Hepatocyte (in vitro differentiated cells): ENCODE results near the gene GSS. TPM values are rescaled to one million over a fixed set of nuclear protein-coding genes. Genes with fewer than 3 reads are reported as not detected.

Experiments
- DNase-seq: peaks from one replicate; pipeline ENCODE4 v3.0.0-alpha.2; 2016; ENCODE audit warnings: low spot score
- H2AFZ ChIP-seq: fragments of 200-600 bp; sonication (generic); 2 replicates; pipeline ENCODE4 v1.6.0; 2016; ENCODE audit warnings: antibody characterized with exemption, mild to moderate bottlenecking
- H3K27ac ChIP-seq: fragments of 200-600 bp; sonication (generic); 2 replicates; pipeline ENCODE4 v1.5.1; 2016; ENCODE audit warnings: mild to moderate bottlenecking
- H3K27me3 ChIP-seq: fragments of 200-600 bp; sonication (generic); 2 replicates; pipeline ENCODE4 v1.6.1; 2016
- H3K36me3 ChIP-seq: fragments of 200-600 bp; sonication (generic); replicated peaks from 2 replicates; pipeline ENCODE4 v1.5.1; 2016; ENCODE audit warnings: low read depth; ENCODE audit not compliant: insufficient read depth
- H3K4me1 ChIP-seq: fragments of 200-600 bp; sonication (generic); 2 replicates; pipeline ENCODE4 v1.5.1; 2016; ENCODE audit warnings: mild to moderate bottlenecking, moderate library complexity; ENCODE audit not compliant: insufficient read depth
- H3K4me2 ChIP-seq: fragments of 200-600 bp; sonication (generic); 2 replicates; pipeline ENCODE4 v1.6.0; 2016
- H3K4me3 ChIP-seq: fragments of 200-600 bp; sonication (generic); 2 replicates; pipeline ENCODE4 v1.5.1; 2016; ENCODE audit warnings: mild to moderate bottlenecking
- H3K79me2 ChIP-seq: fragments of 200-600 bp; sonication (generic); 2 replicates; pipeline ENCODE4 v1.6.0; 2017; ENCODE audit warnings: mild to moderate bottlenecking
- H3K9me2 ChIP-seq: fragments of 200-600 bp; sonication (generic); replicated peaks from 2 replicates; pipeline ENCODE4 v1.6.0; 2017; ENCODE audit warnings: mild to moderate bottlenecking; ENCODE audit not compliant: insufficient read depth
- H3K9me3 ChIP-seq: fragments of 200-600 bp; sonication (generic); 2 replicates; pipeline ENCODE4 v1.5.1; 2016; ENCODE audit warnings: low read depth, mild to moderate bottlenecking
- H4K20me1 ChIP-seq: fragments of 200-600 bp; sonication (generic); 2 replicates; pipeline ENCODE4 v1.6.0; 2016; ENCODE audit warnings: mild to moderate bottlenecking; ENCODE audit not compliant: insufficient read depth, poor library complexity, severe bottlenecking
- CTCF ChIP-seq: fragments of 200-600 bp; sonication (generic); IDR thresholded peaks from 2 replicates; pipeline ENCODE4 v1.5.1; 2016; ENCODE audit warnings: antibody characterized with exemption, mild to moderate bottlenecking; ENCODE audit not compliant: poor library complexity
- EZH2 ChIP-seq: fragments of 200-600 bp; sonication (generic); IDR thresholded peaks from 2 replicates; pipeline ENCODE4 v1.6.1; 2016; ENCODE audit warnings: antibody characterized with exemption, mild to moderate bottlenecking, borderline replicate concordance
- EZH2phosphoT487 ChIP-seq: fragments of 200-600 bp; sonication (generic); IDR thresholded peaks from one replicate; pipeline ENCODE4 v1.6.1; 2018; ENCODE audit warnings: antibody characterized with exemption, mild to moderate bottlenecking, low read depth, moderate library complexity; ENCODE audit not compliant: unreplicated experiment, severe bottlenecking
- WGBS: methylation state at CpG from one replicate; pipeline ENCODE4 v1.1.6; 2016; ENCODE audit warnings: low lambda C conversion rate; ENCODE audit errors: missing lambda C conversion rate; 5-methylcytosine and 5-hydroxymethylcytosine counted together
- polyA plus RNA-seq: library from polyadenylated mRNA; unstranded; fragments of >200 nt; fragmentation: Nextera tagmentation; extraction: Ambion mirVana; gene quantifications from 2 replicates; pipeline ENCODE4 v1.2.1, GENCODE V29; 2016
- total RNA-seq: library from RNA; depleted of rRNA; stranded (reverse); fragments of >200 nt; gene quantifications from 2 replicates; pipeline ENCODE4 v1.2.3, GENCODE V29; 2014

GSS gene
- total and polyA plus RNA-seq, 2 experiments from 2014 or later = 45.2 to 46.2 TPM

- Histone ChIP-seq H3K4me2 (no peak overlapping the region), H3K4me1 (no peaks in the 10 kb centered on the region), H3K9me2 (no peaks in the 10 kb centered on the region), H3K27me3 (no peaks in the 10 kb centered on the region), H2AFZ (no peak overlapping the region), H3K36me3 (no peaks in the 10 kb centered on the region), H3K4me3 (no peak overlapping the region), H4K20me1 (no peaks in the 10 kb centered on the region), H3K9me3 (no peaks in the 10 kb centered on the region), H3K79me2 (no peaks in the 10 kb centered on the region), H3K27ac (no peak overlapping the region)
- WGBS = 84% methylated on average over 10 of the region's 10 CpGs
- no peak for DNase-seq
- TF ChIP-seq EZH2phosphoT487 = no peak
- TF ChIP-seq CTCF = no peak
- TF ChIP-seq EZH2 = no peak
Observed at GRCh38 chr20:34971561-34972235, 16.1 kb upstream of the GSS start.

GRCh38 chr20:34970846-34971560 lies 15.4 kb upstream of the GSS start:
- Histone ChIP-seq H3K36me3 (no peaks in the 10 kb centered on the region), H2AFZ (no peak overlapping the region), H3K79me2 (no peaks in the 10 kb centered on the region), H3K27ac (no peak overlapping the region), H3K4me2 (no peak overlapping the region), H4K20me1 (no peaks in the 10 kb centered on the region), H3K4me3 (no peak overlapping the region), H3K4me1 (no peaks in the 10 kb centered on the region), H3K9me3 (no peaks in the 10 kb centered on the region), H3K9me2 (no peaks in the 10 kb centered on the region), H3K27me3 (no peaks in the 10 kb centered on the region)
- 92% methylated on average over 9 of the region's 9 CpGs for WGBS
- DNase-seq = no peak
- TF ChIP-seq EZH2 (no peak), EZH2phosphoT487 (no peak), CTCF (no peak)

GRCh38 chr20:34970193-34970840 lies 14.7 kb upstream of the GSS start:
- Histone ChIP-seq H3K4me1 (no peaks in the 10 kb centered on the region), H3K4me3 (no peak overlapping the region), H3K4me2 (no peak overlapping the region), H3K9me2 (no peaks in the 10 kb centered on the region), H3K9me3 (no peaks in the 10 kb centered on the region), H3K79me2 (no peaks in the 10 kb centered on the region), H3K27ac (no peak overlapping the region), H2AFZ (no peak overlapping the region), H4K20me1 (no peaks in the 10 kb centered on the region), H3K36me3 (no peaks in the 10 kb centered on the region), H3K27me3 (no peaks in the 10 kb centered on the region)
- no peak for DNase-seq
- WGBS = 94% methylated on average over 7 of the region's 7 CpGs
- TF ChIP-seq EZH2phosphoT487 = no peak
- TF ChIP-seq CTCF = no peak
- no peak for TF ChIP-seq EZH2
